ENCODE data around the gene EIF4EBP3. TPM values are rescaled to one million over a fixed set of nuclear protein-coding genes. Genes with fewer than 3 reads are reported as not detected.

Gene EIF4EBP3
- total RNA-seq, result 10 to 100 TPM; 13.5 to 13.8 TPM

GRCh38 chr5:140547508-140548299 lies at the start of gene EIF4EBP3:
Gene EIF4EBP3, plus strand, starts transcription at chr5:140547662. Its CDS starts 76 bp downstream, at chr5:140547738.
- H3K9me3 ChIP-seq, result no peaks in the 10 kb centered on the region
- peak; percentile 47 for TF ChIP-seq CTCF (IDR thresholded peaks at IDR 0.05)
- H3K36me3 ChIP-seq, result peaks cover 13% of the 10 kb centered on the region
- H3K4me3 ChIP-seq, result peak within 1 kb of the TSS; percentile 32
- no peaks in the 10 kb centered on the region for H3K27me3 ChIP-seq
- intact Hi-C loops (cut with DNase I), result loop anchor here (10.0 kb wide), 2 partner anchors 157 to 173 kb away; partner anchors contain the start of gene ZMAT2
- H3K4me1 ChIP-seq, result peaks cover 22% of the 10 kb centered on the region
- H3K27ac ChIP-seq, result peak within 1 kb of the TSS; percentile 93
- H3K9ac ChIP-seq (ENCODE audit: low read depth in 2 of 2, low read length in 2 of 2), result peak within 1 kb of the TSS; percentile 75 to 89
- DNase-seq, result peak; percentile 98

- no peak overlapping the region for H3K27ac ChIP-seq
- no peaks in the 10 kb centered on the region for H3K4me1 ChIP-seq
- DNase-seq, result no peak
- no peak for TF ChIP-seq CTCF (IDR thresholded peaks at IDR 0.05)
- no peak overlapping the region for H3K9ac ChIP-seq (ENCODE audit: low read depth in 2 of 2, low read length in 2 of 2)
- H3K27me3 ChIP-seq, result no peaks in the 10 kb centered on the region
- H3K36me3 ChIP-seq, result no peaks in the 10 kb centered on the region
- intact Hi-C loops (cut with DNase I), result no loop called here
- H3K4me3 ChIP-seq, result no peak overlapping the region
- H3K9me3 ChIP-seq, result no peaks in the 10 kb centered on the region
Measured at GRCh38 chr5:140497897-140498296, 49.6 kb upstream of the EIF4EBP3 start.

DNA sequence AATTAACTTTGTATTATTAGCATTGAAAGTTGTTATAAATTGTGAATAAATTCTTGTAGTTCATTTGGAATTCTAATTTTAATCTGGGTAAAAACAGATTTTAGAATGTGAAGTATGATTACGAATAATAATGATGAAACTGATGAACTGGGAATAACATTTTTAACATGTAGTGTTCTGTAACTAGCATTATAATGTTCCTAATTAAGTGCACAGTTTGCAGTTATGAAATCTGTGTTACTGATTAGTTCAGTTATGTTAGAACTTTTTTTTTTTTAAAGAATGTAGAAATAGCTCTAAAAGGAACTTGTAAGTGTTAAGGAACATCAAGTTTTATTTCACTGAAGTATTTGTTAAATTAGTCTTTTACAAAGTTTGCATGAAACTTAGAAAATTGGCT lies 48.9 kb upstream of the EIF4EBP3 start:
- Histone ChIP-seq H3K4me3 (no peak overlapping the region), H3K36me3 (no peaks in the 10 kb centered on the region), H3K27ac (no peak overlapping the region), H3K9me3 (no peaks in the 10 kb centered on the region), H3K27me3 (no peaks in the 10 kb centered on the region), H3K9ac (ENCODE audit: low read depth in 2 of 2, low read length in 2 of 2) (no peak overlapping the region), H3K4me1 (no peaks in the 10 kb centered on the region)
- DNase-seq, result no peak
- intact Hi-C loops (cut with DNase I), result no loop called here
- TF ChIP-seq CTCF (IDR thresholded peaks at IDR 0.05), result no peak

DNA sequence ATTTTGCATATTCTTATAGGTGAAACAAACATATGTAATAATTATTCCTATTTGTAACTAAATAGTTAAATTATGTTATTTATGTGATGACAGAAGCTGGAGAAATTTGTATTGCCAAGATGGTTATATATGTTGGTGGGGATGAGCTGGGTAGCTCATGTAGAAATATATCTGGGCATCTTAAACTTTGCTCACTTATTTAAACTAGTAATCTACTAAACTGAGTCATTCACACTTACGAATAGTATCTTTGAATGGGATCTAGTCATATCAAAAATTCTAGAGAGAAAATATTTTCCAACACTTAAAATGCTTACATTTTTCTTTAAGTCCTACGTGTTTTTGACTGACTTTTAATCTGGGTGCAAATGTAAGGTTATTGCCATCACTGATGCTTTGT lies 44.6 kb upstream of the EIF4EBP3 start:
- Histone ChIP-seq H3K4me3 (no peak overlapping the region), H3K36me3 (peaks cover 4% of the 10 kb centered on the region), H3K9me3 (no peaks in the 10 kb centered on the region), H3K27ac (no peak overlapping the region), H3K9ac (ENCODE audit: low read depth in 2 of 2, low read length in 2 of 2) (no peak overlapping the region), H3K27me3 (no peaks in the 10 kb centered on the region), H3K4me1 (no peaks in the 10 kb centered on the region)
- intact Hi-C loops (cut with DNase I), result no loop called here
- DNase-seq, result no peak
- TF ChIP-seq CTCF (IDR thresholded peaks at IDR 0.05), result no peak

GRCh38 chr5:140509898-140510297 lies 37.6 kb upstream of the EIF4EBP3 start:
- no peak for DNase-seq
- Histone ChIP-seq H3K36me3 (peaks cover 13% of the 10 kb centered on the region), H3K4me3 (no peak overlapping the region), H3K27ac (no peak overlapping the region), H3K9me3 (no peaks in the 10 kb centered on the region), H3K9ac (ENCODE audit: low read depth in 2 of 2, low read length in 2 of 2) (no peak overlapping the region), H3K27me3 (no peaks in the 10 kb centered on the region), H3K4me1 (no peaks in the 10 kb centered on the region)
- no peak for TF ChIP-seq CTCF (IDR thresholded peaks at IDR 0.05)
- intact Hi-C loops (cut with DNase I), result no loop called here
